ENCODE results near the gene SLC27A5. TPM values are rescaled to one million over a fixed set of nuclear protein-coding genes. Genes with fewer than 3 reads are reported as not detected.

The SLC27A5 gene
- total and polyA plus RNA-seq, 2 of the 13 experiments (the other 11 are each of a cell fraction or from before 2014, with no cell fraction given), result 30.3 to 40.2 TPM

DNA sequence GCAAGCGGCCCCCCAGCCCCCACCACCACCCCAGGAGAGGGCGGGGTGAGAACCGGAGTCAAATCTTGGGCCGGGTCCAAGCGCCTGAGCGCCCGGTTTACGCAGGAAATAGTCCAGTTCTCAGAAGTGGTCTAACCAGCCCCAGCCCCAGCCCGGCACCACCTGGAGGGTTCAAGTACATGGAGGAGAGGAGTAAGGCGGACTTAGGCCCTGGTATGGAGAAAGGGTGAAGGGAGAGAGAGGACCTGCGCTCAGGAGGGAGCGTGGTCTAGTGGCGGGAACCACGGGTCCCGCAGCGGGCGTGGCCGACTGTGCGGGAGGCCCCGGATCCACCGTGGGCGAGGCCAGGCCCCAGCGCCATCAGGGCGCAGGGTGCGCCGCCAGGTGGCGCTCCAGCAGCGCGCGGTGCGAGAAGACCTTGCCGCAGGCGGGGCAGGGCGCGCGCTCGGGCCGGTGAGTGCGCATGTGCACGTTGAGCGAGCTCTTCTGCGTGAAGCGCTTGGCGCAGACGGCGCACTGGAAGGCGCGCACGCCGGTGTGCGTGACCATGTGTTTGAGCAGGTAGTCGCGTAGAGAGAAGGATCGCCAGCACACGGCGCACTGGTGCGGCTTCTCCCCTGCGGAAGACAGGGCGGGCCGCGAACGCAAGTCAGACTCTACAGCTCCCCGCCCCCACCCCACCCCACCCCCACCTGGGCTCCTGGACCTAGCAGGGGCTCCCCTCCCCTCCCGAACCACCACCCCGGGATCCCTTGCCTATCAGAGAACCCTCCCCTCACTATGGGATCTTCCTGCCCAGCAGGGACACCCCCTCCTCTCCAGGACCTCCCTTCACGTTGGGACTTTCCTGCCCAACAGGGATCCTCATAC is 2.1 kb upstream of the SLC27A5 start (continued):
- TF ChIP-seq, protein P1, sequence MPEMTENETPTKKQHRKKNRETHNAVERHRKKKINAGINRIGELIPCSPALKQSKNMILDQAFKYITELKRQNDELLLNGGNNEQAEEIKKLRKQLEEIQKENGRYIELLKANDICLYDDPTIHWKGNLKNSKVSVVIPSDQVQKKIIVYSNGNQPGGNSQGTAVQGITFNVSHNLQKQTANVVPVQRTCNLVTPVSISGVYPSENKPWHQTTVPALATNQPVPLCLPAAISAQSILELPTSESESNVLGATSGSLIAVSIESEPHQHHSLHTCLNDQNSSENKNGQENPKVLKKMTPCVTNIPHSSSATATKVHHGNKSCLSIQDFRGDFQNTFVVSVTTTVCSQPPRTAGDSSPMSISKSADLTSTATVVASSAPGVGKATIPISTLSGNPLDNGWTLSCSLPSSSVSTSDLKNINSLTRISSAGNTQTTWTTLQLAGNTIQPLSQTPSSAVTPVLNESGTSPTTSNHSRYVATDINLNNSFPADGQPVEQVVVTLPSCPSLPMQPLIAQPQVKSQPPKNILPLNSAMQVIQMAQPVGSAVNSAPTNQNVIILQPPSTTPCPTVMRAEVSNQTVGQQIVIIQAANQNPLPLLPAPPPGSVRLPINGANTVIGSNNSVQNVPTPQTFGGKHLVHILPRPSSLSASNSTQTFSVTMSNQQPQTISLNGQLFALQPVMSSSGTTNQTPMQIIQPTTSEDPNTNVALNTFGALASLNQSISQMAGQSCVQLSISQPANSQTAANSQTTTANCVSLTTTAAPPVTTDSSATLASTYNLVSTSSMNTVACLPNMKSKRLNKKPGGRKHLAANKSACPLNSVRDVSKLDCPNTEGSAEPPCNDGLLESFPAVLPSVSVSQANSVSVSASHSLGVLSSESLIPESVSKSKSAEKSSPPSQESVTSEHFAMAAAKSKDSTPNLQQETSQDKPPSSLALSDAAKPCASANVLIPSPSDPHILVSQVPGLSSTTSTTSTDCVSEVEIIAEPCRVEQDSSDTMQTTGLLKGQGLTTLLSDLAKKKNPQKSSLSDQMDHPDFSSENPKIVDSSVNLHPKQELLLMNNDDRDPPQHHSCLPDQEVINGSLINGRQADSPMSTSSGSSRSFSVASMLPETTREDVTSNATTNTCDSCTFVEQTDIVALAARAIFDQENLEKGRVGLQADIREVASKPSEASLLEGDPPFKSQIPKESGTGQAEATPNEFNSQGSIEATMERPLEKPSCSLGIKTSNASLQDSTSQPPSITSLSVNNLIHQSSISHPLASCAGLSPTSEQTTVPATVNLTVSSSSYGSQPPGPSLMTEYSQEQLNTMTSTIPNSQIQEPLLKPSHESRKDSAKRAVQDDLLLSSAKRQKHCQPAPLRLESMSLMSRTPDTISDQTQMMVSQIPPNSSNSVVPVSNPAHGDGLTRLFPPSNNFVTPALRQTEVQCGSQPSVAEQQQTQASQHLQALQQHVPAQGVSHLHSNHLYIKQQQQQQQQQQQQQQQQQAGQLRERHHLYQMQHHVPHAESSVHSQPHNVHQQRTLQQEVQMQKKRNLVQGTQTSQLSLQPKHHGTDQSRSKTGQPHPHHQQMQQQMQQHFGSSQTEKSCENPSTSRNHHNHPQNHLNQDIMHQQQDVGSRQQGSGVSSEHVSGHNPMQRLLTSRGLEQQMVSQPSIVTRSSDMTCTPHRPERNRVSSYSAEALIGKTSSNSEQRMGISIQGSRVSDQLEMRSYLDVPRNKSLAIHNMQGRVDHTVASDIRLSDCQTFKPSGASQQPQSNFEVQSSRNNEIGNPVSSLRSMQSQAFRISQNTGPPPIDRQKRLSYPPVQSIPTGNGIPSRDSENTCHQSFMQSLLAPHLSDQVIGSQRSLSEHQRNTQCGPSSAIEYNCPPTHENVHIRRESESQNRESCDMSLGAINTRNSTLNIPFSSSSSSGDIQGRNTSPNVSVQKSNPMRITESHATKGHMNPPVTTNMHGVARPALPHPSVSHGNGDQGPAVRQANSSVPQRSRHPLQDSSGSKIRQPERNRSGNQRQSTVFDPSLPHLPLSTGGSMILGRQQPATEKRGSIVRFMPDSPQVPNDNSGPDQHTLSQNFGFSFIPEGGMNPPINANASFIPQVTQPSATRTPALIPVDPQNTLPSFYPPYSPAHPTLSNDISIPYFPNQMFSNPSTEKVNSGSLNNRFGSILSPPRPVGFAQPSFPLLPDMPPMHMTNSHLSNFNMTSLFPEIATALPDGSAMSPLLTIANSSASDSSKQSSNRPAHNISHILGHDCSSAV (CRISPR knock-in tag; IDR thresholded peaks at IDR 0.05; ENCODE audit: borderline replicate concordance), result no peak
- TF ChIP-seq ZFP36L1 (CRISPR knock-in tag; IDR thresholded peaks at IDR 0.05) (peak; percentile 77; the same call in 1 of the 2 replicates), NKX3-1 (CRISPR knock-in tag; IDR thresholded peaks at IDR 0.05) (no peak; the same call in 1 of the 2 replicates), ETV5 (CRISPR knock-in tag; IDR thresholded peaks at IDR 0.05; ENCODE audit: borderline replicate concordance) (peak; percentile 36; the same call in 1 of the 2 replicates), ZFY (CRISPR knock-in tag; IDR thresholded peaks at IDR 0.05) (peak; percentile 89), ZNF337 (CRISPR knock-in tag; IDR thresholded peaks at IDR 0.05; ENCODE audit: borderline replicate concordance, low read depth) (no peak), KLF11 (CRISPR knock-in tag; IDR thresholded peaks at IDR 0.05) (no peak)
- TF ChIP-seq, protein P2, sequence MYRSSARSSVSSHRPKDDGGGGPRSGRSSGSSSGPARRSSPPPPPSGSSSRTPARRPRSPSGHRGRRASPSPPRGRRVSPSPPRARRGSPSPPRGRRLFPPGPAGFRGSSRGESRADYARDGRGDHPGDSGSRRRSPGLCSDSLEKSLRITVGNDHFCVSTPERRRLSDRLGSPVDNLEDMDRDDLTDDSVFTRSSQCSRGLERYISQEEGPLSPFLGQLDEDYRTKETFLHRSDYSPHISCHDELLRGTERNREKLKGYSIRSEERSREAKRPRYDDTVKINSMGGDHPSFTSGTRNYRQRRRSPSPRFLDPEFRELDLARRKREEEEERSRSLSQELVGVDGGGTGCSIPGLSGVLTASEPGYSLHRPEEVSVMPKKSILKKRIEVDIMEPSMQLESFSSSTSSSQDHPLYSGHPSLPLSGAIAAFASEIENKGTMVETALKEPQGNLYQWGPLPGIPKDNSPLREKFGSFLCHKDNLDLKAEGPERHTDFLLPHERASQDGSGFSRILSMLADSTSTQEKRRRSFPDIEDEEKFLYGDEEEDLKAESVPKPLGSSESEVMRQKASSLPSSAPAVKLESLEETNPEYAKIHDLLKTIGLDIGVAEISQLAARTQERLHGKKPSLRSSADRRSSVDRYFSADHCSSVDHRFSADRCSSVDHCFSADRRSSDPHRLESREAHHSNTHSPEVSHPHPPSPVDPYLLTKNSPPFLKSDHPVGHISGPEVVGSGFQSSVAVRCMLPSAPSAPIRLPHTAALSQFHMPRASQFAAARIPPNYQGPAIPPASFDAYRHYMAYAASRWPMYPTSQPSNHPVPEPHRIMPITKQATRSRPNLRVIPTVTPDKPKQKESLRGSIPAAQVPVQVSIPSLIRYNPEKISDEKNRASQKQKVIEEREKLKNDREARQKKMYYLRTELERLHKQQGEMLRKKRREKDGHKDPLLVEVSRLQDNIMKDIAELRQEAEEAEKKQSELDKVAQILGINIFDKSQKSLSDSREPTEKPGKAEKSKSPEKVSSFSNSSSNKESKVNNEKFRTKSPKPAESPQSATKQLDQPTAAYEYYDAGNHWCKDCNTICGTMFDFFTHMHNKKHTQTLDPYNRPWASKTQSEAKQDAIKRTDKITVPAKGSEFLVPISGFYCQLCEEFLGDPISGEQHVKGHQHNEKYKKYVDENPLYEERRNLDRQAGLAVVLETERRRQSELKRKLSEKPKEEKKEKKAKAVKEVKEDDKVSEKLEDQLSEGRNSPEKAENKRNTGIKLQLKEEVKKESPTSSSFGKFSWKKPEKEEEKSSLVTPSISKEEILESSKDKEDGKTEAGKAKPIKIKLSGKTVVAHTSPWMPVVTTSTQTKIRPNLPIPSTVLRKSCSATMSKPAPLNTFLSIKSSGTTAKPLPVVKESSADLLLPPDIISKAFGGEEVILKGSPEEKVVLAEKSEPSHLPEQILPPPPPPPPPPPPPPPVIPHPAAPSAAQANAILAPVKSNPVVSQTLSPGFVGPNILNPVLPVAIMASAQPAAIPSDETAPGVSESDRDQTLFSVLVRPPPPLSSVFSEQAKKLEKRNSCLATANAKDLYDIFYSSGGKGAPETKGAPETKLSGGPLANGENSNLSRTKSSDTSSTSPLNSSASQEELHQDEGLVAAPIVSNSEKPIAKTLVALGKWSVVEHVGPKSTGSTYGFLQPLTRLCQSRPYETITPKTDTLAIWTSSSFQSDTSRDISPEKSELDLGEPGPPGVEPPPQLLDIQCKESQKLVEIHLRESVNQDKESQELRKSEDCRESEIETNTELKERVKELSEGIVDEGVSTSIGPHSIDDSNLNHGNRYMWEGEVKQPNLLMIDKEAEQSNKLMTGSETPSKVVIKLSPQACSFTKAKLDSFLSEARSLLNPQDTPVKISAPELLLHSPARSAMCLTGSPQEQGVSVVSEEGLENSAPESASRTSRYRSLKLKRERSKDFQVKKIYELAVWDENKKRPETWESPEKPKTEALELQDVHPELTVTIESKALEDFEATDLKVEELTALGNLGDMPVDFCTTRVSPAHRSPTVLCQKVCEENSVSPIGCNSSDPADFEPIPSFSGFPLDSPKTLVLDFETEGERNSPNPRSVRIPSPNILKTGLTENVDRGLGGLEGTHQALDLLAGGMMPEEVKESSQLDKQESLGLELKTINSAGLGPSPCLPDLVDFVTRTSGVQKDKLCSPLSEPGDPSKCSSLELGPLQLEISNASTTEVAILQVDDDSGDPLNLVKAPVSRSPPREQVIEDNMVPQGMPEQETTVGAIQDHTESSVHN (CRISPR knock-in tag; IDR thresholded peaks at IDR 0.05), result peak; percentile 81; the same call in 1 of the 2 replicates
- TF ChIP-seq, protein P3, sequence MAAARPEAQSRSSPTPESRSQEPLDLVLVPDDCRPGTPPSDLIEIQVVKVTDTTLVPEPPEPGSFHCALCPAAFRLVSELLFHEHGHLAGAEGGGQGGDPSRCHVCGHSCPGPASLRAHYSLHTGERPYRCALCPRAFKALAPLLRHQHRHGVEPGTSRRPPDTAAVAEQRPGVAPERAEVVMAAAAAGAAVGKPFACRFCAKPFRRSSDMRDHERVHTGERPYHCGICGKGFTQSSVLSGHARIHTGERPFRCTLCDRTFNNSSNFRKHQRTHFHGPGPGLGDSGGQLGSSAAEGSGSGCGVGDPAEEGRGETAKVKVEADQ (CRISPR knock-in tag; IDR thresholded peaks at IDR 0.05; ENCODE audit: borderline replicate concordance), result peak; percentile 88

Measured in HepG2 (cell line).